ENCODE data around the gene DIP2C. TPM values are rescaled to one million over a fixed set of nuclear protein-coding genes. Genes with fewer than 3 reads are reported as not detected.
A peak's percentile ranks its signal among the peaks of the same experiment; 100 is the strongest.

The DIP2C gene
- total RNA-seq, 1 donor from 2014 or later, result 10.1 TPM

- Mint-ChIP-seq H3K4me1 (no peaks in the 10 kb centered on the region), H3K9me3 (peaks cover 3% of the 10 kb centered on the region), H3K27me3 (ENCODE audit: insufficient read depth, low read depth) (peaks cover 6% of the 10 kb centered on the region), H3K36me3 (peaks cover 30% of the 10 kb centered on the region), H3K27ac (peak overlapping the region; percentile 79), H3K4me3 (no peak overlapping the region)
- Histone ChIP-seq H3K27ac (no peak overlapping the region), H3K4me1 (no peaks in the 10 kb centered on the region), H3K9ac (no peak overlapping the region), H3K4me3 (no peak overlapping the region), H3K9me3 (ENCODE audit: low read depth) (no peaks in the 10 kb centered on the region), H4K20me1 (ENCODE audit: low read depth) (no peaks in the 10 kb centered on the region), H3K36me3 (no peaks in the 10 kb centered on the region), H2AFZ (replicated peaks) (no peak overlapping the region), H3F3A (ENCODE audit: low read depth) (no peaks in the 10 kb centered on the region), H3K27me3 (no peaks in the 10 kb centered on the region), H3K79me2 (ENCODE audit: low read depth) (no peaks in the 10 kb centered on the region), H3K4me2 (no peak overlapping the region)
- TF ChIP-seq CTCF (IDR thresholded peaks at IDR 0.05) (no peak), EZH2phosphoT487 (IDR thresholded peaks at IDR 0.05) (no peak)
- DNase-seq (ENCODE audit: low spot score), result no peak
These were observed 345.9 kb downstream of the DIP2C start for GRCh38 chr10:343231-344220.

GRCh38 chr10:341081-341740 lies 348.3 kb downstream of the DIP2C start:
- Histone ChIP-seq H2AFZ (replicated peaks) (no peak overlapping the region), H3K4me1 (no peaks in the 10 kb centered on the region), H3K9me3 (ENCODE audit: low read depth) (no peaks in the 10 kb centered on the region), H3K27ac (no peak overlapping the region), H3K36me3 (no peaks in the 10 kb centered on the region), H3F3A (ENCODE audit: low read depth) (no peaks in the 10 kb centered on the region), H3K4me2 (no peak overlapping the region), H3K9ac (no peak overlapping the region), H3K79me2 (ENCODE audit: low read depth) (no peaks in the 10 kb centered on the region), H3K27me3 (no peaks in the 10 kb centered on the region), H3K4me3 (no peak overlapping the region), H4K20me1 (ENCODE audit: low read depth) (no peaks in the 10 kb centered on the region)
- Mint-ChIP-seq H3K27ac (no peak overlapping the region), H3K36me3 (peaks cover 26% of the 10 kb centered on the region), H3K4me3 (no peak overlapping the region), H3K27me3 (ENCODE audit: insufficient read depth, low read depth) (peaks cover 3% of the 10 kb centered on the region), H3K4me1 (no peaks in the 10 kb centered on the region), H3K9me3 (no peaks in the 10 kb centered on the region)
- no peak for DNase-seq (ENCODE audit: low spot score)
- TF ChIP-seq EZH2 (IDR thresholded peaks at IDR 0.05) (no peak), EZH2phosphoT487 (IDR thresholded peaks at IDR 0.05) (no peak), CTCF (IDR thresholded peaks at IDR 0.05) (no peak)

GRCh38 chr10:340646-341045 lies 348.8 kb downstream of the DIP2C start:
- H3K27me3 Mint-ChIP-seq (ENCODE audit: insufficient read depth, low read depth), result peaks cover 5% of the 10 kb centered on the region
- no peak overlapping the region for H3K4me3 ChIP-seq
- peaks cover 27% of the 10 kb centered on the region for H3K36me3 Mint-ChIP-seq
- H4K20me1 ChIP-seq (ENCODE audit: low read depth), result no peaks in the 10 kb centered on the region
- no peak overlapping the region for H3K4me3 Mint-ChIP-seq
- DNase-seq (ENCODE audit: low spot score), result no peak
- H3K27me3 ChIP-seq, result no peaks in the 10 kb centered on the region
- no peak overlapping the region for H3K9ac ChIP-seq
- no peaks in the 10 kb centered on the region for H3K4me1 Mint-ChIP-seq
- no peaks in the 10 kb centered on the region for H3K9me3 Mint-ChIP-seq
- no peak for TF ChIP-seq CTCF (IDR thresholded peaks at IDR 0.05)
- no peak for TF ChIP-seq EZH2phosphoT487 (IDR thresholded peaks at IDR 0.05)
- no peak for TF ChIP-seq EZH2 (IDR thresholded peaks at IDR 0.05)
- no peak overlapping the region for H2AFZ ChIP-seq (replicated peaks)
- H3K79me2 ChIP-seq (ENCODE audit: low read depth), result no peaks in the 10 kb centered on the region
- H3K4me2 ChIP-seq, result no peak overlapping the region
- no peaks in the 10 kb centered on the region for H3K9me3 ChIP-seq (ENCODE audit: low read depth)
- no peaks in the 10 kb centered on the region for H3K36me3 ChIP-seq
- no peak overlapping the region for H3K27ac Mint-ChIP-seq
- no peaks in the 10 kb centered on the region for H3K4me1 ChIP-seq
- no peak overlapping the region for H3K27ac ChIP-seq
- peaks cover under 1% of the 10 kb centered on the region for H3F3A ChIP-seq (ENCODE audit: low read depth)

Data from neural progenitor cell (in vitro differentiated cells).